HG03432 (cell line): ENCODE results near the gene SASH3.

ENCODE experiments used
- ATAC-seq: cut with Tn5 transposase; IDR thresholded peaks from one replicate; pipeline ENCODE4 v1.9.1; 2021; ENCODE audit warnings: mild to moderate bottlenecking, moderate library complexity; ENCODE audit not compliant: unreplicated experiment

Gene SASH3

GRCh38 chrX:129782706-129783105, 3.0 kb downstream of the SASH3 start:
- ATAC-seq, result no peak

DNA sequence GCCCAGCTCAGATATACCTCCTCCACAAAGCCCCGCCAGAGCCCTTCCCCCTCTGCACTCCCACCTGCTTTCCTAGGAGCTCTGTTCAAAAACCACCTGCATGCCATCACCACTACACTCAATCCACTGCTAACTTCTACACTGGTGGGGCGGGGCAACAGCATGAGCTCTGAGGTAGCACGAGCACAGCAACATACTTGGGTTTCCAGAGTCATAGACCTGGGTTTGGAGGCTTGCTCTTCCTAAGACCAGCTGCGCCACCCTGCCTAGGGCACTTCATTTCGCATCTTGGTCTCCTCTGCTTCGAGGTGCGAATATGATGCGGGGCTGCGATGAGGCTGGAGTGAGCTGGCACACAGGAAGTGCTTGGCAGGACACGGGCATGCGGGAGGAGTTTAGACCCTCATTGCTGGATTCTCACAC, 3.6 kb downstream of the SASH3 start:
- no peak for ATAC-seq

DNA sequence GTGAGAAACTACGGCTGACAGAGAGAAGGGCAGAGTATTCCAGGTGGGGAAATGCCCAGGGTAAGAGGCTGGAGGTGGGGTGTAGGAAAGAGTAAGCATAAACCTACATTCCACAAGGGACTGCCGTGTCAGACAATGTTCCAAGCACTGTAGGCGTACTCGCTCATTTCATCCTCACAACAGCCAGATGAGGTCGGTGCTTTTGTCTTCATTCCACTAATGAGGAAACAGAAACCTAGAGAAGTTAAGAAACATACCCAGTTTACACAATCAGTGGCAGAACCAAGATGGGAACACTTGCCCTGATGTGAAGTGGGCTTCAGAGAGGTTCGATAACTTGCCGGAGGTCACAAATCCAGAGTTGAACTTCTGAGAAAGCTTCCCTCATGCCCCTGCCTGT, 4.6 kb downstream of the SASH3 start:
- ATAC-seq, result no peak

DNA sequence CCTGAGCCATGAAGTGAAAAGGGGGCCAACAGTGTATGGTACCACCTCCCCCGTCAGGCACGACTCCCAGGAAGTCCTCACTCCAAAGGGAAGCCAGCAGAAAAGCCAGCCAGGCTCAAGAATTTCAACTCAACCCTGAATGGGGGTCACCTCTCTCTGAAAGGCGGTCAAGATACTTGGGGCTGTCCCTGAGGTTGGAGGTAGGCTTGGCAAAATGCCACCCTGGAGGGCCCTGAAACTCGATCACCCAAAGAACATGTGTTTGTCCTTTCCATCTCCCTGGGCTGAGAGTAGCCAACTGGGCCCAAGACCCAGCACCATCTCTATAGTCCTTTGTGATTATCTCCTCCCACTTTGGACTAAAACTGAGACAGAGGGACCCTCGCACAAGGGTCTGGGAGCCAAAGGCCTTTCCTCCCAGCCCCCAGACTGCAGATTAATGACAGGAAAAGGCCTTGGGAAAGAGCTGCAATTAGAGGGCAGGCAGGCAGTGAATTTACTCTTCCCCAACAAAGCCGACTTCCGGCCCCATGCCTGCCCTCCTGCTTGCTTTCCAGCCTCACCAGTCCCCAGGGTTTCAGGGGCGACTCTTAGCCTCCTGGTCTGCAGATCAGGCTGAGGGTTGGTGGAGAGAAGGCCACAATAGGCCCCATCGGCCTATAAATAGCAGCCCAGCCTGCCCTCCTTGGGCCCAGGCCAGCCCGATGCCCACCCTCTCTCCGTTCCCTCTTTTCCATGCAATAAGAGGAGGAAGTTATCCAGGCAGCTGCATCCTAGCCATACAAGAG, 5.6 kb downstream of the SASH3 start:
- no peak for ATAC-seq

DNA sequence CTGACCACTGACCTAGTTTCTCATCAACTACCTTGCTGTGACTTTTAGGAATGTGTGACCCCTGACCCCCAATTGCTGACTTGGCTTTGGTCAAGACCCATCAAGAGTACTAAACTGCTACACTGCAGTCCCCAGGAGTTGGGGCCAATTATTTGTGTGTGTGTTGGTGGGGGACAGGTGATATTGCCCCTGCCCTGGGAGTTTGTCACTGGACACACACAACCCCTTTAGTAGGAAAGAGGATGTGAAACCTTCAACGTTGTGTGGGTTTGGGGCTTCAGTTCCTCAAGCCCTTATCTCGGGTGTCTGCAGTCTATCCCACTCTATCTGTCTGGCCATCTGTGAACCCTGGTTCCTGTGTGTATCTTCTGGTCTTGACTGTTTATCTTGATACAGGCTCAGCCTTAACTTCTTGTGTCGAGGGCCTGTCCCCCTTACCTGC, 6.5 kb downstream of the SASH3 start:
- ATAC-seq, result peak; percentile 84

- ATAC-seq, result no peak
Measured at GRCh38 chrX:129787336-129788055, 7.7 kb downstream of the SASH3 start.

DNA sequence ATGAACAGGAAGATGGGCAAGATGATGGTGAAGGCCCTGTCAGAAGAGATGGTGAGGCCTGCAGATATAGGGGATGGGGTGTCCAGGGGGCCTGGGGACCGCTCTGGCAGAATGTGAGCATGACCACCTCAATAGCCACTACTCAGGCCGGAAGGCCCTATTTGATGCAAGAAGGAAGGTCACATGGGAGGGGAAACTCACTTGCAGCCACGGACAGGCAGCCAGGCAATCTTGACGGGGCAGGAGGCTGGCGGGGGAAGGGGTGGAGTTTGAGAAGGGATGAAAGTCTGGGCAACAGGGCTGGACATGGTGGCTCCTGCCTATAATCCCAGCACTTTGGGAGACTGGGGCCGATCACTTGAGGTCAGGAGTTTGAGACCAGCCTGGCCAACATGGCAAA, 8.8 kb downstream of the SASH3 start:
- ATAC-seq, result no peak

GRCh38 chrX:129790146-129790545, 10.4 kb downstream of the SASH3 start:
- ATAC-seq, result no peak

- no peak for ATAC-seq
Measured at GRCh38 chrX:129790808-129791207, 11.1 kb downstream of the SASH3 start.

DNA sequence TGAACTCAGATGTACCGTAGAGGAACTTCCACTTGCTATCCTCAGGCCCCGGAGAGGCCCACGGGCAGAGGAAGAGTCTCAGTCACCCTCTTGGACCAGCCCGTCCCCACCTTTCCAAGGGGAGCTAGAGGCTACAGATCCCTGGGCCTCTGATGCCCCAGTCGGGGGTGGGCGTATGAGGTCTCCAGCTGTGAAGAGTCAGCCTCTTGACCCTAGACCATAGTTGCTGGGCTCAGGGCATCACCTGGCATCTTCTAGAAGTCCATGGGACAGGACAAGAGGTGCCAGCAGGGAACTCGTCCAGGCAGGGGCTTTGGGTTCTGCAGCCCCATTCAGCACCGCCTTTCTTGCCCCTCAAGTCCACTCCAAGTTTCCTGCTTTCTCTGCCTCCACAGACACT, 11.6 kb downstream of the SASH3 start:
- ATAC-seq, result no peak

- ATAC-seq, result no peak
Measured at GRCh38 chrX:129791961-129792570, 12.3 kb downstream of the SASH3 start.

GRCh38 chrX:129792586-129793291, 13.0 kb downstream of the SASH3 start:
- ATAC-seq, result no peak

DNA sequence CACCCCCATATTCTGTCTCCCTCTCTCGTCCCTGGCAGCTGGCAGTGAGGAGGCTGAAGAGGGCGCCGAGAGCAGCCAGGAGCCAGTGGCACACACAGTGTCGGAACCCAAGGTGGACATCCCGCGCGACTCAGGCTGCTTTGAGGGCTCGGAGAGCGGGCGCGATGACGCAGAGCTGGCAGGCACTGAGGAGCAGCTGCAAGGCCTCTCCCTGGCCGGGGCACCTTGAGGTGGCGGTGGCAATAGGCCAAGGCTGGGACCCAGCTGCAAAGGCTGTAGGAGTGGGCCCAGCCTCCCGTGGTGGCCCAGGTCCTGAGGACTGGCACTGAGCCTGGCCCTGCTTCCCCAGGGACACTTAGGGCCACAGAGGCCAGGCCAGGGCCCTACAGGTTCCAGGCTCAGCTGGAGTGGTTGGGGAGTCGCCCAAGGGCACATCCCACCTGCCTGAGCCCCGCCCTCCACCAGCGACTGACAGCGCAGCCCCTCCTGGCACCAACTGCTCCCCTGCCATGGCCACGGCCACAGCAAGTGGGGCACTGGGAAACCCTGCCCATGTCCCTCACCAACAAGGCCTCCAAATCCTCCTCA, 13.9 kb downstream of the SASH3 start:
- ATAC-seq, result no peak

GRCh38 chrX:129795584-129795983, 15.8 kb downstream of the SASH3 start:
- no peak for ATAC-seq

GRCh38 chrX:129797251-129797906, 17.6 kb downstream of the SASH3 start:
- no peak for ATAC-seq

DNA sequence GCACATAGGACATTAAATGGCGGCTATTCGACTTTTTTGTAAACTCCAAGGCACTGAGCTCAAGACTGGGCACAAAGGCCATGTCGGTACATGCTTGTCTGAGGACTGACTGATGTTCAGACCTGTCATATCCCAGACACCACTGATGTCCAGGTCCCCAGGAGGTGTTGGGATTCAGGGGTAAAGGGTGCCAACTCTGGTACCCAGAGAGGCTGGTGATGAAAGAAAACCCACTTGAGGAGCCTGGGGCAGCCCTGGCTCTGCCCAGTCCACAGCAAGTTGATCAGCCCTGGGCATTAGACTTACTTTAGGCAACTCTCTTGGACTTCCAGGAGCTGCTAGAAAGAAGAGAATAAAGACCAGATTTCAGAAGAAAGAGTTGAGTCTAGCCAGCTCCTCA, 18.7 kb downstream of the SASH3 start:
- peak; percentile 5 for ATAC-seq

DNA sequence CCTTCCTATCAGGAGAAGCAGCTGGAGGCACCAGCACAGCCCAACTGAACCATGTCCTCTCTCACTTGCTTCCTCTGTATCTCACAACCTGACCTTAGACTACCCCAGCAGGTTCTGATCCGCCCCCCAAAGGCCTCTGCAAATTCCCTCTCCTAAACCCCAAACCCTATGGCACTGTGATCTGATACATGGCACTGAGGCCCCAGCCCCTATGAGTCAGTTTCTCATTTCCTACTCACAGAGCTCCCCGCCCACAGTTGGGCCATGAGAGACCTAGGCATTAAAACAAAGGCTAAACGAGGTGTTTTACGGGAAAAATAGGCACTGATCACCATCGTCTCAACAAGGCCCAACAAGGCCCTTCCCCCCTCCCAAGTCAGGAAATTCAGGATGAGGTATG, 19.1 kb downstream of the SASH3 start:
- peak; percentile 43 for ATAC-seq

DNA sequence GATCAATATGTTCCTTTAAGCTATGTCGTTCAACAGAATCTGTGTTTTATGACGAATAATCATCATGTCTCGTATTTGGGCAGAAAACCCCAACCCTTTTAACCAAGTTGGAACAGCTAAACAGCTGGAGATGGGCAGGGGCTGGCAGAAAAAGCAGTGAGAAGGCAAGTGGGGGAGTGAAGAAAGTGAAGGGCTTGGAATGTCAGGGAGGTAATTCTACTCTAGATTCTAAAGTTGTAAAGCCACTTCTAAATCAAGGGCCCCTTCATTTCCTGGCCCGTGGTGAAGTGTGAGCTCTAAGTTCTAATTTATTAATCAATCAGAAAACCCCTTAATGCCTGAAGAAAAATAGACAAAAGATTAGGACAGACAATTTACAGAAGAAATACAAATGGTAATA, 20.4 kb downstream of the SASH3 start:
- ATAC-seq, result no peak

DNA sequence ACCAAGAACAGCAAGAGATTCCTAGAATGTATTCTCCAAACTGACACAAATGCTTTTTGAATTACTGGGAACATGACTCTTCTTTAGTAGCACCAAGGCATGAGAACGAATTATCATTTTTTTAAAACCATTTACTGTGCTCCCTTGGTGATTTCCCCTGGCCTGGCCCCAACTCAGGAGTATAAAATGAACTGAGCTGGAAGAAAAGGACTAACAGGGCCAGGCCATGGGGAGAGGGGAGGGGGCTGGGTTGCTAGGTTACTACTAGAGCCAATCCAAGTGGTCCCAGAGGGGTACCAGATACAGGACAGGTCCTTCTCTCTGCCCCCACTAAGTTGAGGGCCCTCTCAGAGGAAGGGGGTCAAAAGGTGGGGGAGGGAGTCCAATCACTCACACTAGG, 23.1 kb downstream of the SASH3 start:
- no peak for ATAC-seq

DNA sequence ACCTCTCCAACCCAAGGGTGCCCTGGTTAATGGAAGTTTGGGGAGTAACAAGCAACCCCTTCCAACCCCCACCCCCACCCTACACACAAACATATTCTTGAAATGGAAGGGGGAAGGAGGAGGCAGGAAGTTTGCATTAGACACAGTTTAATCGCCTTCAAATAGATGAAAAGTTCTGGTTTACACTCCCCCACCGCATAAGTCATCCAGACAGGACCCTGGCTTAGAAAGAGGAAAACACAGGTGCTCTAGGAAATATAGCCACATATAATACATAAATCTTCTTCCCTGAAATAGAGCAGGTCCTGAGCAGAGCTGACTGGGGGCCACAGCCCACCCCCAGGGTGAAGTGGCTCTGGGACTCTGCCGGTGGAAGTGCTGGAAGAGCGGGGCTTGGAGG, 25.1 kb downstream of the SASH3 start:
- no peak for ATAC-seq
